ENCODE measurements around the gene CHID1. TPM values are rescaled to one million over a fixed set of nuclear protein-coding genes. Genes with fewer than 3 reads are reported as not detected.

CHID1 gene
- total and polyA plus RNA-seq, 2 of the 8 experiments (the other 6 are each of a cell fraction or from before 2014, with no cell fraction given) = 81.2 to 88.5 TPM

DNA sequence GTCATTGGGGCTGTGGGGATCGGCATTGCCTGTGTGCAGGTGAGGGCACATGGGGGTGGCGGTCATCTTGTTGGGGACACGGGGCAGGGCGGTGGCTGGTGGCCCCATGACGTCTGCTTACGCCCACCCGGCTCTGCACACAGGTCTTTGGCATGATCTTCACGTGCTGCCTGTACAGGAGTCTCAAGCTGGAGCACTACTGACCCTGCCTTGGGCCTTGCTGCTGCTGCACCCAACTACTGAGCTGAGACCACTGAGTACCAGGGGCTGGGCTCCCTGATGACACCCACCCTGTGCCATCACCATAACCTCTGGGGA is 72.7 kb downstream of the CHID1 start:
- Histone ChIP-seq H3K14ac (ENCODE audit: insufficient read length) (no peak overlapping the region), H4K20me1 (replicated peaks in 1 of 2; ENCODE audit: control insufficient read depth in 1 of 2, insufficient read depth in 2 of 2, low read length in 2 of 2) (peaks cover 3 to 40% of the 10 kb centered on the region in 2 experiments), H3K23ac (ENCODE audit: insufficient read length) (no peak overlapping the region), H2AK5ac (ENCODE audit: low read depth, low read length) (no peak overlapping the region), H2AFZ (ENCODE audit: low read length) (no peak overlapping the region), H2BK20ac (ENCODE audit: low read length) (no peak overlapping the region), H4K5ac (ENCODE audit: insufficient read length, low read depth, low read length) (no peak overlapping the region), H3K27ac (ENCODE audit: low read depth, low read length) (no peak overlapping the region), H3K36me3 (ENCODE audit: control insufficient read depth in 2 of 4, insufficient read depth in 4 of 4, low read length in 3 of 4) (peaks cover 10 to 30% (median 24%) of the 10 kb centered on the region in 4 experiments; a peak in 7 of 8 replicates), H3K9ac (replicated peaks in 1 of 4; ENCODE audit: extremely low read depth in 1 of 4, low read depth in 3 of 4, low read length in 3 of 4) (no peak overlapping the region), H3K9me3 (ENCODE audit: insufficient read depth in 2 of 2, low read depth in 1 of 2, low read length in 1 of 2) (no peaks in the 10 kb centered on the region), H2BK5ac (ENCODE audit: low read depth, low read length) (peak overlapping the region; percentile 7; the same call in 1 of the 2 replicates), H3K4me2 (ENCODE audit: insufficient read depth in 1 of 2, low read depth in 2 of 2, low read length in 2 of 2) (no peak overlapping the region), H2BK12ac (ENCODE audit: low read depth, low read length) (no peak overlapping the region), H4K91ac (replicated peaks; ENCODE audit: insufficient read length, low read length) (no peak overlapping the region), H3K18ac (ENCODE audit: extremely low read depth, low read length) (no peak overlapping the region), H2BK120ac (replicated peaks; ENCODE audit: low read depth, low read length) (no peak overlapping the region), H3K27me3 (replicated peaks in 1 of 4; ENCODE audit: control insufficient read depth in 3 of 4, extremely low read depth in 1 of 4, insufficient read depth in 3 of 4, low read length in 3 of 4) (no peaks in the 10 kb centered on the region; a peak in 1 of 7 replicates), H3K79me1 (ENCODE audit: low read depth, low read length) (peaks cover 9% of the 10 kb centered on the region; the same call in 1 of the 2 replicates), H3K4me3 (ENCODE audit: extremely low read depth in 1 of 4, insufficient read depth in 2 of 4, low read depth in 3 of 4, low read length in 4 of 4) (no peak overlapping the region), H3K4ac (replicated peaks; ENCODE audit: insufficient read length, low read depth, low read length) (peak overlapping the region; percentile 53), H4K8ac (ENCODE audit: extremely low read depth, insufficient read depth, low read length) (peak overlapping the region; percentile 5; the same call in 1 of the 2 replicates), H3K4me1 (replicated peaks in 1 of 4; ENCODE audit: control insufficient read depth in 3 of 4, insufficient read depth in 4 of 4, low read length in 3 of 4) (peaks cover 0 to 22% (median 16%) of the 10 kb centered on the region in 4 experiments; a peak in 6 of 7 replicates), H3K23me2 (ENCODE audit: low read depth, low read length) (peaks cover 15% of the 10 kb centered on the region; the same call in 1 of the 2 replicates), H3K79me2 (ENCODE audit: control insufficient read depth in 1 of 2, insufficient read depth in 2 of 2, low read length in 2 of 2) (peaks cover 0 to 15% of the 10 kb centered on the region in 2 experiments; a peak in 2 of 4 replicates), H2BK15ac (ENCODE audit: low read length) (no peak overlapping the region), H3K56ac (replicated peaks; ENCODE audit: insufficient read length, low read depth, low read length) (no peak overlapping the region)
- ChIA-PET POLR2A (ENCODE audit: partially characterized antibody) (interaction anchor here (1.0 to 40.4 kb wide), 4 partner anchors 10 to 27 kb away, joined by 3 to 1917 read pairs (median 119); partner anchors contain the start of genes CD151, CEND1, CRACR2B and PIDD1), CTCF (ENCODE audit: partially characterized antibody) (interaction anchor here (0.5 to 5.2 kb wide), 14 partner anchors 9 to 705 kb away, joined by 3 to 26 read pairs (median 4); partner anchors contain the start of genes CRACR2B and PNPLA2)
- 86% methylated on average over 8 of the region's 8 CpGs; no CpG with 5 or more reads in 1 of the 2 experiments for whole genome bisulfite sequencing, 2 experiments (ENCODE audit: extremely low coverage in 1 of 2, insufficient coverage in 1 of 2, insufficient read length in 1 of 2, insufficient replicate concordance in 2 of 2, low coverage in 1 of 2, low lambda C conversion rate in 2 of 2, missing lambda C conversion rate in 1 of 2)
- no peak for FAIRE-seq
- no peak for DNase-seq (ENCODE audit: low read depth in 1 of 2, low spot score in 2 of 2)
- TF ChIP-seq JUND (IDR thresholded peaks at IDR 0.05; ENCODE audit: low read length) = no peak
- no peak for TF ChIP-seq SIX5 (IDR thresholded peaks at IDR 0.05; ENCODE audit: low read depth, low read length)
- no peak for TF ChIP-seq KDM4A (IDR thresholded peaks at IDR 0.05; ENCODE audit: low read depth, low read length, severe bottlenecking)
- no peak for TF ChIP-seq POLR2A (IDR thresholded peaks at IDR 0.05; ENCODE audit: control extremely low read depth in 1 of 2, low read depth in 2 of 2, low read length in 2 of 2)
- TF ChIP-seq ATF2 (IDR thresholded peaks at IDR 0.05; ENCODE audit: low read length) = no peak
- no peak for TF ChIP-seq ZNF274 (IDR thresholded peaks at IDR 0.05; ENCODE audit: borderline replicate concordance, extremely low read depth, low read length)
- TF ChIP-seq SP4 (IDR thresholded peaks at IDR 0.05; ENCODE audit: low read length) = no peak
- TF ChIP-seq SIRT6 (IDR thresholded peaks at IDR 0.05; ENCODE audit: low read length) = no peak
- TF ChIP-seq SP1 (IDR thresholded peaks at IDR 0.05; ENCODE audit: low read depth, low read length) = no peak
- no peak for TF ChIP-seq BCL11A (IDR thresholded peaks at IDR 0.05; ENCODE audit: low read depth in 2 of 2, low read length in 2 of 2)
- TF ChIP-seq MAFK (IDR thresholded peaks at IDR 0.05; ENCODE audit: low read depth, low read length) = no peak
- TF ChIP-seq HDAC2 (IDR thresholded peaks at IDR 0.05; ENCODE audit: borderline replicate concordance in 1 of 2, low read depth in 2 of 2, low read length in 2 of 2) = no peak
- TF ChIP-seq CEBPB (IDR thresholded peaks at IDR 0.05; ENCODE audit: low read depth, low read length) = no peak
